ENCODE data around the gene GMPPB.
"Not testable (repeated sequence)": the region's sequence is repeated elsewhere in the genome, so short reads cannot be mapped to it uniquely, and the experiment has no call there.

Gene GMPPB

DNA sequence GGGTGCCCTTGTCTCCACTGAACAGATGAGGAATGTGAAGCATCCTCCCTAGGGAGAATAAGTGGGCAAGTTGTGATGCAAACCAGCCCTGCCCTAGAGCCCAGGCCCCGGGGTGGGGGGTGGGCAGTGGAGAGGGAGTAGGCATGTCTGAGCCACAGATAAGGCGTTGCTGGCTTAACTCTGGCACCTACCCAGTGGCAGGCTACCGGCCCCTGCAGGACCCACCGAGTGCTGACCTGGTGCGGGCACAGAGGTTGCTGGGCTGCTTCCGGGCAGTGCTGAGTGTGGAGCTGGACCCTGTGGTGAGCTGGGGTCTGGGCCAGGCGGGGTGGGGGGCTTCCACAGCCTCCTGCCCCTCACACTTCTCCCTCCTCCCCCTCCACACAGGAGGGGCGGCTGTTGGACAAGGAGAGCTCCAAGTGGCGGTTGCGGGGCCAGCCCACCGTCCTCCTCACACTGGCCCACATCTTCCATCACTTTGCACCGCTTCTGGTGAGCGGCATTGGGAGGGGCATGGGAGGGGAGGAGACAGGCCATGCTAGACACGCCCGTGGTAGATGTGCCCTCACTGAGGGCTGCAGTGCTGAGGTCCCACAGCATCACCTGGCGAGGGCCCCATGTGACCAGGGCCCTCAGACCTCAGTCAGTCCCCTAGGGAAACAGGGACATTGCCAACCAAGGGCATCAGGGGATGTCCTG is 24.3 kb downstream of the GMPPB start:
- Histone ChIP-seq H3K4me1 (ENCODE audit: control insufficient read depth, low read depth, low read length) (no peaks in the 10 kb centered on the region), H3K27me3 (ENCODE audit: control insufficient read depth, insufficient read depth, low read length) (no peaks in the 10 kb centered on the region), H3K36me3 (ENCODE audit: control insufficient read depth, low read depth, low read length) (no peaks in the 10 kb centered on the region), H3K9me3 (ENCODE audit: control insufficient read depth, low read depth, low read length) (no peaks in the 10 kb centered on the region), H3K4me3 (ENCODE audit: low read length) (no peak overlapping the region), H3K9ac (ENCODE audit: low read length) (no peak overlapping the region), H3K27ac (ENCODE audit: low read length) (no peak overlapping the region)

GRCh38 chr3:49695350-49696015 is 28.3 kb downstream of the GMPPB start:
- not testable (repeated sequence) for H3K27me3 ChIP-seq (ENCODE audit: control insufficient read depth, insufficient read depth, low read length); H3K4me1 ChIP-seq (ENCODE audit: control insufficient read depth, low read depth, low read length); H3K9ac ChIP-seq (ENCODE audit: low read length); H3K27ac ChIP-seq (ENCODE audit: low read length); H3K36me3 ChIP-seq (ENCODE audit: control insufficient read depth, low read depth, low read length); H3K9me3 ChIP-seq (ENCODE audit: control insufficient read depth, low read depth, low read length); H3K4me3 ChIP-seq (ENCODE audit: low read length)

GRCh38 chr3:49694409-49695070 is 29.2 kb downstream of the GMPPB start:
- H3K27me3 ChIP-seq (ENCODE audit: control insufficient read depth, insufficient read depth, low read length); H3K9me3 ChIP-seq (ENCODE audit: control insufficient read depth, low read depth, low read length); H3K4me3 ChIP-seq (ENCODE audit: low read length); H3K36me3 ChIP-seq (ENCODE audit: control insufficient read depth, low read depth, low read length); H3K4me1 ChIP-seq (ENCODE audit: control insufficient read depth, low read depth, low read length); H3K9ac ChIP-seq (ENCODE audit: low read length); H3K27ac ChIP-seq (ENCODE audit: low read length): not testable (repeated sequence)

DNA sequence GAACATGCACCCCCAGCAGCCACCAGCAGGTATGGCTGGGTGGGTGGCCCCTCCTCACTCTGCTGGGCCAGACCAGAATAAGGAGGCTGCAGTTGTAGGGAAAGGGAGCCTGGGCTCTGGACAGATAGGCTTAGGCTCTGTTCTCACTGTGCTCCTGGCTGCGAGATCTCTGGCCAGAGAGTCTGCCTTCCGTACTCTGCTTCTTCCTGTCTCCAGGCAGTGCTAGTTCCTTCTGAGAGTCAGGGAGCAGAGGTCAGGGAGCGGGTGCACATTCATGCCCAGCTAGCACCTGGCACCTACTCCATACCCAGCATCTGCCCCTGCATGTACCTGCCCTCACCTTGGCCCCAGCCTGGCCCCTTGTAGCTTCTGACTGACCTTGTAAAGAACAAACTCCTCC is 32.3 kb downstream of the GMPPB start:
- H3K27ac ChIP-seq (ENCODE audit: low read length); H3K4me3 ChIP-seq (ENCODE audit: low read length); H3K36me3 ChIP-seq (ENCODE audit: control insufficient read depth, low read depth, low read length); H3K4me1 ChIP-seq (ENCODE audit: control insufficient read depth, low read depth, low read length); H3K27me3 ChIP-seq (ENCODE audit: control insufficient read depth, insufficient read depth, low read length); H3K9ac ChIP-seq (ENCODE audit: low read length); H3K9me3 ChIP-seq (ENCODE audit: control insufficient read depth, low read depth, low read length): not testable (repeated sequence)

DNA sequence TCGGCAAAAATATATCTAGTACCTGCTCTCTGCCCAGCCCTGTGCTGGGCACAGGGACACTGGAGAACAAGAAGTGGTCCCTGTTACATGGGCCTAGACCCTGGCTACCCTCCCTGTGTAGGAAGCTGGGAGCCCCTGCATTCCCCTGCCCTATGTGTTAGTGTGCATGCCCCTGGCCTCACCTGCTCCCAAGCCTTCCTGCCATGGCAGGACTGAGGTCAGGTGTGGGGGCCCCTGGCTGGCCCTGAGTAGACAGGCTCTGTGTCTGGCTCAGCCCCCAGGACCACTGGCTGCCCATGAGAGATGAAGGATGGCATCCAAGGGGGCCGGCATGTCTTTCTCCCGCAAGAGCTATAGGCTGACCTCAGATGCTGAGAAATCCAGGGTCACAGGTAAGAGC is 32.9 kb downstream of the GMPPB start:
- not testable (repeated sequence) for H3K27ac ChIP-seq (ENCODE audit: low read length); H3K4me3 ChIP-seq (ENCODE audit: low read length); H3K27me3 ChIP-seq (ENCODE audit: control insufficient read depth, insufficient read depth, low read length); H3K4me1 ChIP-seq (ENCODE audit: control insufficient read depth, low read depth, low read length); H3K9ac ChIP-seq (ENCODE audit: low read length); H3K36me3 ChIP-seq (ENCODE audit: control insufficient read depth, low read depth, low read length); H3K9me3 ChIP-seq (ENCODE audit: control insufficient read depth, low read depth, low read length)

DNA sequence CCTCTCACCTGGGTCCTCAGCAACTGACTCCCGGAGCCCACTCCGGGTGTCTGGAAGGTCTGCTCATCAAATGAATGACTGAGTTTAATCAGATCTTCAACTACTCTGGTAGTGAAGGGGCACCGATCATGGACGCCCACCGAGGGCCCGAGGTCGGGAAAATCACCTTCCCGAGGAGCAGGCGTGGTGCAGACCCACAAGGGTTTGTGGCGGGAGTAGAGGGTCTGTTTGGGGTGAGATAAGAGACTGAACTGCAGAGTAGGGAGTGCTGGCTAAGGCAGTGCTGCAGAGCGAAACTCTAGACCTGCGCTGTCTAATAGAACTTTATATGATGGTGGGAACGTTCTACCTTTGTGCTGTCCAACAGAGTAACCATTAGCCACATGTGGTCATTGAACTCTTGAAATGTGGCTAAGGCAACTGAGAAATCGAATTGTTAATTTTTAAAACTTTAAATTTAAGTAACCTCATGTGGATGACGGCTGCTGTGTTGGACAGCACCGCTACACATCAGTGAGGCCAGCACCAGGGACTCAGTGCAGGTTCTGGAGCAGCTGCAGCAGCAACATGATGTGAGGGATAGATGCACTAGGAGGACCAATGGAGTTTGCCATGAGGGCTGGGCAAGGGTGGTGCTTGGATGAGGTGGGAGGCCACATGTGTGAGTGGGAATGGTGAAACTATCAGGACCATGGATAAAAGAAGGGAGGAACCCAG is 33.7 kb downstream of the GMPPB start:
- not testable (repeated sequence) for H3K27ac ChIP-seq (ENCODE audit: low read length); H3K27me3 ChIP-seq (ENCODE audit: control insufficient read depth, insufficient read depth, low read length); H3K4me1 ChIP-seq (ENCODE audit: control insufficient read depth, low read depth, low read length); H3K36me3 ChIP-seq (ENCODE audit: control insufficient read depth, low read depth, low read length); H3K9me3 ChIP-seq (ENCODE audit: control insufficient read depth, low read depth, low read length)
- H3K4me3 ChIP-seq (ENCODE audit: low read length) = peak overlapping the region; percentile 96
- H3K9ac ChIP-seq (ENCODE audit: low read length) = peak overlapping the region; percentile 82

- H3K9me3 ChIP-seq (ENCODE audit: control insufficient read depth, low read depth, low read length) = no peaks in the 10 kb centered on the region
- peak within 1 kb of the TSS; percentile 82 for H3K9ac ChIP-seq (ENCODE audit: low read length)
- H3K4me1 ChIP-seq (ENCODE audit: control insufficient read depth, low read depth, low read length) = no peaks in the 10 kb centered on the region
- peak within 1 kb of the TSS; percentile 96 for H3K4me3 ChIP-seq (ENCODE audit: low read length)
- H3K27me3 ChIP-seq (ENCODE audit: control insufficient read depth, insufficient read depth, low read length) = no peaks in the 10 kb centered on the region
- H3K36me3 ChIP-seq (ENCODE audit: control insufficient read depth, low read depth, low read length) = no peaks in the 10 kb centered on the region
- H3K27ac ChIP-seq (ENCODE audit: low read length) = no peak within 1 kb of the TSS
Observed at GRCh38 chr3:49689046-49689907, 34.5 kb downstream of the GMPPB start, which contains the start of the genes MST1 and RNF123. TSS of gene MST1 (minus strand) at chr3:49689474. CDS start at chr3:49688691, 783 bp downstream. TSS of gene RNF123 (plus strand) at chr3:49689557. CDS start at chr3:49691166, 1,609 bp downstream.

GRCh38 chr3:49688338-49689045 is 35.3 kb downstream of the GMPPB start:
- Histone ChIP-seq H3K9ac (ENCODE audit: low read length) (peak overlapping the region; percentile 82), H3K4me3 (ENCODE audit: low read length) (peak overlapping the region; percentile 96)
- not testable (repeated sequence) for H3K4me1 ChIP-seq (ENCODE audit: control insufficient read depth, low read depth, low read length); H3K9me3 ChIP-seq (ENCODE audit: control insufficient read depth, low read depth, low read length); H3K36me3 ChIP-seq (ENCODE audit: control insufficient read depth, low read depth, low read length); H3K27me3 ChIP-seq (ENCODE audit: control insufficient read depth, insufficient read depth, low read length); H3K27ac ChIP-seq (ENCODE audit: low read length)

GRCh38 chr3:49687424-49687795 is 36.3 kb downstream of the GMPPB start:
- not testable (repeated sequence) for H3K27ac ChIP-seq (ENCODE audit: low read length); H3K9me3 ChIP-seq (ENCODE audit: control insufficient read depth, low read depth, low read length); H3K4me1 ChIP-seq (ENCODE audit: control insufficient read depth, low read depth, low read length); H3K27me3 ChIP-seq (ENCODE audit: control insufficient read depth, insufficient read depth, low read length); H3K9ac ChIP-seq (ENCODE audit: low read length)
- H3K36me3 ChIP-seq (ENCODE audit: control insufficient read depth, low read depth, low read length) = peaks cover 14% of the 10 kb centered on the region
- H3K4me3 ChIP-seq (ENCODE audit: low read length) = peak overlapping the region; percentile 75

- H3K4me1 ChIP-seq (ENCODE audit: control insufficient read depth, low read depth, low read length); H3K9me3 ChIP-seq (ENCODE audit: control insufficient read depth, low read depth, low read length); H3K27me3 ChIP-seq (ENCODE audit: control insufficient read depth, insufficient read depth, low read length): not testable (repeated sequence)
- H3K36me3 ChIP-seq (ENCODE audit: control insufficient read depth, low read depth, low read length) = peaks cover 19% of the 10 kb centered on the region
- H3K9ac ChIP-seq (ENCODE audit: low read length) = peak overlapping the region; percentile 50
- peak overlapping the region; percentile 59 for H3K27ac ChIP-seq (ENCODE audit: low read length)
- H3K4me3 ChIP-seq (ENCODE audit: low read length) = peak overlapping the region; percentile 75
Observed at GRCh38 chr3:49686769-49687423, 36.9 kb downstream of the GMPPB start.
